ENCODE data around the gene ITGA8.

GRCh38 chr10:15712883-15713282 is 6.8 kb downstream of the ITGA8 start:
- no peak for TF ChIP-seq CTCF (IDR thresholded peaks at IDR 0.05)
- no peak for TF ChIP-seq POLR2A (IDR thresholded peaks at IDR 0.05)
